ENCODE data around the gene LRRC32.

GRCh38 chr11:76627606-76628005 is 42.9 kb downstream of the LRRC32 start:
- TF ChIP-seq CTCF (conservative IDR thresholded peaks at IDR 0.05; ENCODE audit: low read depth in 2 of 2), result no peak
- no peak for TF ChIP-seq POLR2AphosphoS5 (IDR thresholded peaks at IDR 0.05; ENCODE audit: low read depth)
- no peak for TF ChIP-seq EZH2phosphoT487 (IDR thresholded peaks at IDR 0.05; ENCODE audit: unreplicated experiment)
- no peak for TF ChIP-seq EZH2 (IDR thresholded peaks at IDR 0.05; ENCODE audit: low read depth, unreplicated experiment)
- no peak for TF ChIP-seq JUNB (IDR thresholded peaks at IDR 0.05; ENCODE audit: unreplicated experiment)
- TF ChIP-seq REST (IDR thresholded peaks at IDR 0.05; ENCODE audit: unreplicated experiment), result no peak
- no peak for TF ChIP-seq CREB1 (CRISPR knock-in tag; IDR thresholded peaks at IDR 0.05; ENCODE audit: low read depth)
- TF ChIP-seq ZNF331 (CRISPR knock-in tag; IDR thresholded peaks at IDR 0.05; ENCODE audit: low read depth), result no peak
- TF ChIP-seq STAT1 (IDR thresholded peaks at IDR 0.05; ENCODE audit: unreplicated experiment), result no peak
- no peak for TF ChIP-seq NANOG (IDR thresholded peaks at IDR 0.05; ENCODE audit: borderline replicate concordance)
- no peak for TF ChIP-seq ETS1 (IDR thresholded peaks at IDR 0.05)
- no peak for TF ChIP-seq ZNF114 (CRISPR knock-in tag; IDR thresholded peaks at IDR 0.05)
- no peak for TF ChIP-seq ZNF462 (CRISPR knock-in tag; IDR thresholded peaks at IDR 0.05)
